Muscle of leg (tissue), 11 donors: ENCODE data around the gene KANTR. TPM values are rescaled to one million over a fixed set of nuclear protein-coding genes. Genes with fewer than 3 reads are reported as not detected.

Experiments used
- DNase-seq: peaks from one replicate; pipeline ENCODE4 v3.0.0; 2013
- H3K27ac ChIP-seq: one replicate; pipeline ENCODE4 v1.5.1; 2013; ENCODE audit warnings: mild to moderate bottlenecking, low read length, control low read depth
- H3K27me3 ChIP-seq: one replicate; pipeline ENCODE4 v1.6.1; 2013; ENCODE audit warnings: low read length; ENCODE audit not compliant: control insufficient read depth, insufficient read depth
- H3K36me3 ChIP-seq: one replicate; pipeline ENCODE4 v1.6.1; 2013; ENCODE audit warnings: low read length; ENCODE audit not compliant: control insufficient read depth, insufficient read depth
- H3K4me1 ChIP-seq: one replicate; pipeline ENCODE4 v1.6.1; 2013; ENCODE audit warnings: low read length; ENCODE audit not compliant: control insufficient read depth, insufficient read depth
- H3K4me3 ChIP-seq: one replicate; pipeline ENCODE4 v1.5.1; 2013; ENCODE audit warnings: low read length, control low read depth
- H3K9me3 ChIP-seq: replicated peaks from 2 replicates; pipeline ENCODE4 v1.6.1; 2013; ENCODE audit warnings: low read depth, low read length; ENCODE audit not compliant: control insufficient read depth
- WGBS: methylation state at CpG from one replicate; pipeline ENCODE4 v1.1.5; 2013; ENCODE audit warnings: missing lambda C conversion rate; ENCODE audit not compliant: insufficient coverage; 5-methylcytosine and 5-hydroxymethylcytosine counted together
- polyA plus RNA-seq, 8 donors: library from polyadenylated mRNA; unstranded; fragments of 120-200 nt; gene quantifications; one replicate each; pipeline versions ENCODE4 v1.2.1 to v1.2.3, GENCODE V29; 2013; ENCODE audit warnings: inconsistent platforms in 1 of 8, low replicate concordance in 1 of 8; ENCODE audit not compliant: insufficient read length in 8 of 8, insufficient read depth in 1 of 8
- total RNA-seq: library from RNA; stranded (reverse); fragments of 120-200 nt; gene quantifications from one replicate; pipeline ENCODE4 v1.2.4, GENCODE V29; 2013

KANTR gene
- total and polyA plus RNA-seq, 9 donors: 4.3 to 18.2 (median 8.5) TPM

DNA sequence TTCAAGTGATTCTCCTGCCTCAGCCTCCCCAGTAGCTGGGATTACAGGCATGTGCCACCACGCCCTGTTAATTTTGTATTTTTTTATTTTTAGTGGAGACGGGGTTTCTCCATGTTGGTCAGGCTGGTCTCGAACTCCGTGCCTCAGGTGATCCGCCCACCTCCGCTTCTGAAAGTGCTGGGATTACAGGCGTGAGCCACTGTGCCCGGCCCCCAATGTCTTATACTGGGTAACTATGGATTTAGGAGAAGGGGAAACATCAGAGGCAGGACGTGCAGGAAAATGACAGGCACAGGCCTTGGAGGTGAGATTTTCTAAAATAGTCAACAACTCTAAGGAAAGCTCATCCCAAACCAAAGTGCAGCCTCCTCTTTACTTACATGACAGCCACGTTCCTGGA, 22.9 kb upstream of the KANTR start:
- Histone ChIP-seq H3K4me3 (no peak overlapping the region), H3K27me3 (peaks cover 29% of the 10 kb centered on the region), H3K4me1 (peaks cover 4% of the 10 kb centered on the region), H3K27ac (no peak overlapping the region), H3K36me3 (no peaks in the 10 kb centered on the region), H3K9me3 (no peaks in the 10 kb centered on the region)
- DNase-seq: no peak
- WGBS: 72% methylated on average over 6 of the region's 10 CpGs

DNA sequence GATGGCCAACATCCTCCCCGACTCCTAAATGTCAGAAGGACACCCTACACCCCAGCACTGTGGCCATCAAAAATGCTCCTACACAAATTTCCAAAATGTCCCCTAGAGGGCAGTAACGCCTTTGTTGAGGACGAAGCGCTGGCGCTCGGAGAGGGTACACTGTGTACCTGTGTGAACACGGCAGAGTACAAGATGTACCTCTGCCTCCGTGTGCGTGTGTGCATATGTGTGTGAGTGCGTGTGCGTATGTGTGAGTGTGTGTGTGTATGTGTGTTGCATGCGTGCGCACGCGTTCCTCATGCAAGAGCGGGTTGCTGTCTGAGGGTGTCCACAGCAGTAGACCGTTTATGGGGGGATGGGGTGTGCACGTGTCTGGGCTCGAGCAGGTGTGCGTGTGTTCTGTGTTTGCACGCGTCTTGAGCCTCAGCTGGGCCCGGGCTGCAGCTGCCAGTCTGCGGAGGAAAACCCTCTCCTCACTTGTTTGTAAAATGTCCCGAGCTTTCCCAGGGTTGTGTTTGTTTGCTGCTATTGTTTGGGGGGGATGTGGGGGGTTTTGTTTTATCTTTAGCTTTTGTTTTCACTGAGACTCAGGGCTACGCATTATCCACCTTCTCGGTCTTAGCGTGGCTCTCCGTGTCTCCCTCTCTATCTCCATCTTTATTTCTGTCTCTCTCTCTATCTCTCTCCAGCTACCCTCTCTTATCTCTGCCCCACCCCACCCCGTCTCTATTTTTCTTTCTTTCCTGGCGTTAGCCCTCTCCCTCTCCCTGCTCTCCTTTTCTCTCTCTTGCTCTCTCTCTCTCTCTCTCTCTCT, 22.1 kb upstream of the KANTR start:
- DNase-seq: peak; percentile 79
- peaks cover 4% of the 10 kb centered on the region for H3K4me1 ChIP-seq
- no peaks in the 10 kb centered on the region for H3K9me3 ChIP-seq
- no peaks in the 10 kb centered on the region for H3K36me3 ChIP-seq
- peaks cover 31% of the 10 kb centered on the region for H3K27me3 ChIP-seq
- 15% methylated on average over 24 of the region's 31 CpGs for WGBS
- H3K4me3 ChIP-seq: peak overlapping the region; percentile 28
- no peak overlapping the region for H3K27ac ChIP-seq

DNA sequence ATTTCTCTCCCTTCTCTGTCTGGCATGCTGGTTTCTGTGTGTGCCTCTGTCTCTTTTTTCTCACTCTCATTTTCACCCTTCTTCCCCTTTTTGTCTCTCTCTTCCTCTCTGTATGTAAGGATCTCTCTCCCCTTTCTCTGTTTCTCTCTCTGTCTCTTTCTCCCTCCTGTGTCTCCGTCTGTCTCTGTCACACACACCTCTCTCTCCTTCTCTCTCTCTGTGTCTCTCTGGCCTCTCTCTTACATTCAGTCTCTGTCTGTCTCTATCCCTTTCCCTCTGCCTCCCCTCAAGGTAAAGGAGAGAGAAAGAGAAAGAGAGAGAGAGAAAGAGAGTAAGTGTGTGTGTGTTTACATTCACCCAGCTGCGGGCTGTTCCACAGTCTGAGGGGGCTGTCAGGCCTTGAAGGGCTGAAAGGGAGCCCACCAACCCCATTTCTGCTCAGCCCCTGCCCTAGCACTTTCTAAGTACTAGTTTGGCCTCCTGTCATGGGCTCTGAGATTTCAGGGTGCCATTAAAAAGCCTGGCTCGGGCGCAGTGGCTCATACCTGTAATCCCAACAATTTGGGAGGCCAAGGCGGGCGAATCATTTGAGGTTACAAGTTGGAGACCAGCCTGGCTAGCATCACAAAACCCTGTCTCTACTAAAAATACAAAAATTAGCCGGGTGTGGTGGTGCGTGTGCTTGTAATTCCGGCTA, 21.4 kb upstream of the KANTR start:
- Histone ChIP-seq H3K4me1 (peaks cover 4% of the 10 kb centered on the region), H3K4me3 (no peak overlapping the region), H3K9me3 (no peaks in the 10 kb centered on the region), H3K27me3 (peaks cover 35% of the 10 kb centered on the region), H3K27ac (no peak overlapping the region), H3K36me3 (no peaks in the 10 kb centered on the region)
- no peak for DNase-seq
- WGBS: 84% methylated on average over 4 of the region's 9 CpGs

DNA sequence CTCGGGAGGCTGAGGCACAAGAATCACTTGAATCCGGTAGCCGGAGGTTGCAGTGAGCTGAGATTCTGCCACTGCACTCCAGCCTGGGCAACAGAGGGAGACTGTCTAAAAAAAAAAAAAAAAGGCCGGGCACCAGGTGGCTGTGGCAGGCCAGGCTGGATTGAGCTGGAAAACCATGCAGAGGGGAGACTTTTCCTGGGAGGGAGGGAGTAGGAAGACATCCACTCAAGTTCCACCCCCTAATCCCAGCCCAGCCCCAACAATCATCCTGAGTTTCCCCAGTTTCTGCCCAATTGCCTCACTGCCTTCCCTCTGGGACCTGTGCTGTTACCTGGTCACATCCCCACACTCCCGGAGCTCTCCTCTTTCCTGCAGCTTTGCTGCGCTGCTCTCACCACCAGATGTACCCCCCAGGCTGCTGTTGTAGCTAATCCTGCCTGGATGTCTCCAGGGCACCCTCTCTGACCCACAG, 20.8 kb upstream of the KANTR start:
- no peak for DNase-seq
- Histone ChIP-seq H3K27ac (no peak overlapping the region), H3K36me3 (no peaks in the 10 kb centered on the region), H3K9me3 (no peaks in the 10 kb centered on the region), H3K4me1 (peaks cover 4% of the 10 kb centered on the region), H3K4me3 (no peak overlapping the region), H3K27me3 (peaks cover 37% of the 10 kb centered on the region)
- WGBS: 54% methylated on average over 2 of the region's 6 CpGs

DNA sequence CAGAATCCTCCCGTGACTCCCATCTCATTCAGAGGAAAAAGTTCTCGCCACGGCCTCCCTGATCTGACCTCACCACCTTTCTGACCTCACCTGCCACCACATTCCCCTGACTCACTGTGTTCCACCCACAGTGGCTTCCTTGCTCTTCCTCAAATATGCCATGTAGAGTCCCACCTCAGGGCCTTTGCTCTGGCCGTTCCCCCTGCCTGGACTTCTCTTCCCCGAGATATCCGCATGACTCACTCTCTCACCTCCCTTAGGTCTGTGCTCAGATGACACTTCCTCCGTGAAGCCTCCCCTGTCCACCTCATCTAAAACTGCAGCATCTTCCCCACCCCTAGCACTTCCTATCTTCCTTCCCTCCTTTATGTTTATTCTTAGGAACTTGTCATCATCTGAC, 18.9 kb upstream of the KANTR start:
- no peaks in the 10 kb centered on the region for H3K36me3 ChIP-seq
- H3K27ac ChIP-seq: no peak overlapping the region
- DNase-seq: no peak
- H3K4me3 ChIP-seq: no peak overlapping the region
- peaks cover 47% of the 10 kb centered on the region for H3K27me3 ChIP-seq
- 73% methylated on average over 7 of the region's 7 CpGs for WGBS
- H3K9me3 ChIP-seq: no peaks in the 10 kb centered on the region
- peaks cover 4% of the 10 kb centered on the region for H3K4me1 ChIP-seq

DNA sequence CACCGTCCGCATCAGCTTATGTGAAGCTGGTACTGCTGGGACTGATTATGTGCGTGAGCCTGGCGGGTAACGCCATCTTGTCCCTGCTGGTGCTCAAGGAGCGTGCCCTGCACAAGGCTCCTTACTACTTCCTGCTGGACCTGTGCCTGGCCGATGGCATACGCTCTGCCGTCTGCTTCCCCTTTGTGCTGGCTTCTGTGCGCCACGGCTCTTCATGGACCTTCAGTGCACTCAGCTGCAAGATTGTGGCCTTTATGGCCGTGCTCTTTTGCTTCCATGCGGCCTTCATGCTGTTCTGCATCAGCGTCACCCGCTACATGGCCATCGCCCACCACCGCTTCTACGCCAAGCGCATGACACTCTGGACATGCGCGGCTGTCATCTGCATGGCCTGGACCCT, 17.3 kb upstream of the KANTR start:
- peaks cover 47% of the 10 kb centered on the region for H3K27me3 ChIP-seq
- H3K9me3 ChIP-seq: no peaks in the 10 kb centered on the region
- no peak overlapping the region for H3K27ac ChIP-seq
- peaks cover 3% of the 10 kb centered on the region for H3K4me1 ChIP-seq
- H3K4me3 ChIP-seq: no peak overlapping the region
- 92% methylated on average over 21 of the region's 21 CpGs for WGBS
- DNase-seq: no peak
- H3K36me3 ChIP-seq: no peaks in the 10 kb centered on the region

DNA sequence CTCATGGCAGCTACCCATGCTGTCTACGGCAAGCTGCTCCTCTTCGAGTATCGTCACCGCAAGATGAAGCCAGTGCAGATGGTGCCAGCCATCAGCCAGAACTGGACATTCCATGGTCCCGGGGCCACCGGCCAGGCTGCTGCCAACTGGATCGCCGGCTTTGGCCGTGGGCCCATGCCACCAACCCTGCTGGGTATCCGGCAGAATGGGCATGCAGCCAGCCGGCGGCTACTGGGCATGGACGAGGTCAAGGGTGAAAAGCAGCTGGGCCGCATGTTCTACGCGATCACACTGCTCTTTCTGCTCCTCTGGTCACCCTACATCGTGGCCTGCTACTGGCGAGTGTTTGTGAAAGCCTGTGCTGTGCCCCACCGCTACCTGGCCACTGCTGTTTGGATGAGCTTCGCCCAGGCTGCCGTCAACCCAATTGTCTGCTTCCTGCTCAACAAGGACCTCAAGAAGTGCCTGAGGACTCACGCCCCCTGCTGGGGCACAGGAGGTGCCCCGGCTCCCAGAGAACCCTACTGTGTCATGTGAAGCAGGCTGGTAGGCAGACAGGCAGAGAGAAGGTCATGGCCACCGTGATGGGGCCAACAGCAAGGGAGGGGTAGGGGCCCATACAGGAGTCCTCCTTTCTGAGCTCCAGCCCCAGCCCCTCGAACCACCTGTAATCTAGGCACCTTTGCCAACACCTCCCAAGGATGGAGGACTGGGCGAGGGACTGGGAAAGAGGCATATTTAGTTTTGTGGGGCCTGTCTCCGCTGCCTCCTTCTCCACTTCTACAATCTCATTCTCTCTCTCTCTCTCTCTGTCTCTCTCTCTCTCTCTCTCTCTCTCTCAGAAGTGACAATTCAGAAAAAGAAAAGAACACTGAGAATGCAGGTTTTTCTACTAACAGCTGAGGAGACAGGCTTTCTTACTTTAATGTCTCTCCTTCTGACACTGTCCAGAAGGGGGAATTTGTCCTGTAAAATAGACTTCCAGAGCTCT, 16.4 kb upstream of the KANTR start:
- 90% methylated on average over 23 of the region's 27 CpGs for WGBS
- DNase-seq: no peak
- no peak overlapping the region for H3K27ac ChIP-seq

DNA sequence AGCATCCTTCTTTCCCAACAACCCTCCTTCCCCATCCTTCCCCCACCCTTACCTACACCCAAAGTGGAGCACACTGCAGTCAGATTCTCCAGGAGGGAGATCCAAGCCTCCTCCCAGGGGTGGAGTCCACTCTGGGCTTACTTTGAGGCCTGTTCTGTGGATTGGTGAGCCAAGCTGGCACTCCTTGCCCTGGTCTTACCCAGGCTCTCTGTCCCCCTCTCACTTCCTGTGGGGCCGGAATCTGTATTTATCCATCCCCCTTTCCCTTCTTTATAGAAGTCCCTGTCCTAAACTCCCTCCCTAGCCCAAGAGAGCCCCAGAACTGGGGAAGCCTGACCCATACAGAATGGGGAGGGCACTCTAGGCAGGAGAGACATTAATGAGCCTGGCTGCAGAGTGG, 15.0 kb upstream of the KANTR start:
- WGBS: no CpG with 5 or more reads among the region's 1 CpG
- Histone ChIP-seq H3K4me1 (peaks cover 8% of the 10 kb centered on the region), H3K27me3 (peaks cover 37% of the 10 kb centered on the region)

More for the DNA sequence above, 16.4 kb upstream of the KANTR start:
- H3K36me3 ChIP-seq: no peaks in the 10 kb centered on the region
- no peak overlapping the region for H3K4me3 ChIP-seq
- H3K9me3 ChIP-seq: no peaks in the 10 kb centered on the region
- H3K27me3 ChIP-seq: peaks cover 42% of the 10 kb centered on the region
- no peaks in the 10 kb centered on the region for H3K4me1 ChIP-seq

DNA sequence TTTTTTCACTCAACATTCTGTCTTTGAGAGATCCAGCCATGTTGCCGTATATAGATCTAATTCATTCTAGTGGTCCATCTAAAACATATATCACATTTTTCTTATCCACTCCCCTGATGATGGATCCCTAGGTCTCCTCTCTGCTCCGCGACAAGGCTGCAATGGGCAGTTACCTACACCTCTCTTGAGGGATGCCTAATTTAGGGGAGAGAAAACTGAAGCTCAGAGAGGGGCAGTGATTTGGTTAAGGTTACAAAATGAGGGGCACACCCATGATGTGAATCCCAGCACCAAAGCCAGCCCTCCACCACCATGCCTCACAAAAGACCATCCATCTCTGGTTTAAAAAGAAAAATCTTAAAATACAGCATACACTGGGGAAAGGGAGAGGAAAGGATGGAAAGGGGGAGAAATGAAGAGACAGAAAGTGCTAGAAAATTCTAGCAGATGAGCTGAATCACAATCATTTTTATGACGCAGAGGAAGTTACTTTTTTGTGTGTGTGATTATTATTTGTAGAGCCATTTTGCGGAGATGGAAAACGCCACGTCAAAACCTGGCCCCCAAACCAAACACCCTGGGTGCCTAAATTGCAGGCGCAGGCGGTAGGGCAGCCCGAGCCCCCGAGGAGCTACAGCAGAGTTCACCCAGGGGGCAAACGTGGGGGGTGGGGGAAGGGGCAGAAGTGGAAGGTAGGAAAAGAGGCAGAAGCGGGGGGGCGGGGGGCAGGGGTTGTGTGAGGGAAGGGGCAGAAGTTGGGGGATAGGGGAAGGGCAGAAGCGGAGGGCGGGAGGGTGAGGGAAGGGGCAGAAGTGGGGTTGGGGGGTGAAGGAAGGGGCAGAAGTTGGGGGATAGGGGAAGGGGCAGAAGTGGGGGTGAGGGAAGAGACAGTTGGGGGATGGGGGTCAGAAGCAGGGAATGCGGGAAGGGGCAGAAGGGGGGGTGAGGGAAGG, 13.0 kb upstream of the KANTR start:
- DNase-seq: peak; percentile 44
- Histone ChIP-seq H3K27ac (peak overlapping the region; percentile 77), H3K4me3 (no peak overlapping the region), H3K9me3 (no peaks in the 10 kb centered on the region), H3K27me3 (peaks cover 48% of the 10 kb centered on the region), H3K4me1 (peaks cover 8% of the 10 kb centered on the region), H3K36me3 (peaks cover 17% of the 10 kb centered on the region)
- 36% methylated on average over 2 of the region's 17 CpGs for WGBS

More for the DNA sequence above, 15.0 kb upstream of the KANTR start:
- DNase-seq: no peak
- H3K27ac ChIP-seq: no peak overlapping the region
- peaks cover 1% of the 10 kb centered on the region for H3K36me3 ChIP-seq
- no peaks in the 10 kb centered on the region for H3K9me3 ChIP-seq
- H3K4me3 ChIP-seq: no peak overlapping the region
